Measurements from ENCODE around the gene LRP2BP.

- no peak for TF ChIP-seq EZH2 (IDR thresholded peaks at IDR 0.05; ENCODE audit: borderline replicate concordance, insufficient read depth, low read length, poor library complexity, severe bottlenecking)
- no peak for TF ChIP-seq SMC3 (conservative IDR thresholded peaks at IDR 0.05; ENCODE audit: poor library complexity)
- TF ChIP-seq, protein P1, sequence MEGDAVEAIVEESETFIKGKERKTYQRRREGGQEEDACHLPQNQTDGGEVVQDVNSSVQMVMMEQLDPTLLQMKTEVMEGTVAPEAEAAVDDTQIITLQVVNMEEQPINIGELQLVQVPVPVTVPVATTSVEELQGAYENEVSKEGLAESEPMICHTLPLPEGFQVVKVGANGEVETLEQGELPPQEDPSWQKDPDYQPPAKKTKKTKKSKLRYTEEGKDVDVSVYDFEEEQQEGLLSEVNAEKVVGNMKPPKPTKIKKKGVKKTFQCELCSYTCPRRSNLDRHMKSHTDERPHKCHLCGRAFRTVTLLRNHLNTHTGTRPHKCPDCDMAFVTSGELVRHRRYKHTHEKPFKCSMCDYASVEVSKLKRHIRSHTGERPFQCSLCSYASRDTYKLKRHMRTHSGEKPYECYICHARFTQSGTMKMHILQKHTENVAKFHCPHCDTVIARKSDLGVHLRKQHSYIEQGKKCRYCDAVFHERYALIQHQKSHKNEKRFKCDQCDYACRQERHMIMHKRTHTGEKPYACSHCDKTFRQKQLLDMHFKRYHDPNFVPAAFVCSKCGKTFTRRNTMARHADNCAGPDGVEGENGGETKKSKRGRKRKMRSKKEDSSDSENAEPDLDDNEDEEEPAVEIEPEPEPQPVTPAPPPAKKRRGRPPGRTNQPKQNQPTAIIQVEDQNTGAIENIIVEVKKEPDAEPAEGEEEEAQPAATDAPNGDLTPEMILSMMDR (IDR thresholded peaks at IDR 0.05; ENCODE audit: poor library complexity, severe bottlenecking): no peak
- TF ChIP-seq EP300 (conservative IDR thresholded peaks at IDR 0.05; ENCODE audit: poor library complexity, severe bottlenecking): no peak
These were observed 44.0 kb downstream of the LRP2BP start for GRCh38 chr4:185351691-185352090.

Data from neural cell (in vitro differentiated cells).